ENCODE measurements around the gene VEZF1.

GRCh38 chr17:57957886-57958285 lies 30.2 kb downstream of the VEZF1 start:
- TF ChIP-seq POLR2A (IDR thresholded peaks at IDR 0.05; ENCODE audit: low read depth, low read length) (no peak), TAF1 (IDR thresholded peaks at IDR 0.05; ENCODE audit: borderline replicate concordance, low read depth, low read length) (no peak), POLR2AphosphoS5 (IDR thresholded peaks at IDR 0.05; ENCODE audit: low read depth, low read length) (no peak)
